Suppressor macrophage treated with lipopolysaccharide for 1 hour (primary cell): ENCODE results near the gene GBP5.
"Not testable (repeated sequence)": the region's sequence is repeated elsewhere in the genome, so short reads cannot be mapped to it uniquely, and the experiment has no call there.

Experiments used
- DNase-seq, 3 donors: peaks; one replicate each; pipeline ENCODE4 v3.0.0-alpha.2; 2020 to 2022

The GBP5 gene

GRCh38 chr1:89272269-89273041 is at the start of gene GBP5:
Gene GBP5, minus strand, starts transcription at chr1:89272860. Its CDS starts 3,305 bp downstream, at chr1:89269555.
- DNase-seq: peak; percentile 73 to 86 (median 84)

GRCh38 chr1:89322402-89322801 is 49.7 kb upstream of the GBP5 start:
- DNase-seq: no peak

GRCh38 chr1:89312572-89312971 is 39.9 kb upstream of the GBP5 start:
- DNase-seq: peak in 1 of 3 donors; percentile 25

DNA sequence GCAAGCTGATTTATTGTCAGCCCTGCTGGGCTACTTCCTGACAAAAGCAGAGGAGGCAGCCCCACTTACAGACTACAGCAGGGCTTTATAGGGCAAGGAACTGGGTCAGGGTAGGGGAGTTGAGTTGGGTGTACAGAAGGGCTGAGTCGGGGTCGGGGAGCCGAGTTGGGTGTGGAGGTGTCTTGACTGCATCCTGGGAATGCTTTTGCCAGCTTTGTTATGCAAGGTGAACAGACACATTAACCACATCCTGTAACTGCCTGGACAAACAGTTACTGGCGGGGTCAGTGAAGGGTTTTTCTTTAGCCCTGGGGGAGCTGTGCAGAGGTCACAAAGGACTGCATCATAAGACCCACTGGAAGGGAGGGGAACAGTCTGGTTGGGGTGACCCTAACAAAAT is 39.1 kb upstream of the GBP5 start:
- DNase-seq: no peak

DNA sequence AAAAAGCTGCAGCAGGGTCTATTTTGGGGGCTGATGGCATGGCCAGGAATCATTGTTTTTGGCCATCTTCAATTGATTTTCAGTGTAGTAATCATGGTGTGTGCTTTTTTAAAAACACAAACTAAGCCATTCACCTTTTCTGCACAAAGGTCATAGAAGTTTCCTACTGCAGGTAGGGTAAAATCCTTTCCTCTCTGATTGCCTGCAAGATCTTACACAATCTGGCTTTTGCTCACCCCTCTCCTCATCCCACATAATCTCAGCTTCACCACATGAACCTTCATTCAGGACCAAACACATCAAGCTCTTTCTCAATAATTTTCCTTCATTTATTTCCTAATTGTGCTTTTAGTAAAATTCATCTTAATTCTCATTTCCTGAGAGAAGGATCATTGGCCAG is 38.3 kb upstream of the GBP5 start:
- DNase-seq: no peak

DNA sequence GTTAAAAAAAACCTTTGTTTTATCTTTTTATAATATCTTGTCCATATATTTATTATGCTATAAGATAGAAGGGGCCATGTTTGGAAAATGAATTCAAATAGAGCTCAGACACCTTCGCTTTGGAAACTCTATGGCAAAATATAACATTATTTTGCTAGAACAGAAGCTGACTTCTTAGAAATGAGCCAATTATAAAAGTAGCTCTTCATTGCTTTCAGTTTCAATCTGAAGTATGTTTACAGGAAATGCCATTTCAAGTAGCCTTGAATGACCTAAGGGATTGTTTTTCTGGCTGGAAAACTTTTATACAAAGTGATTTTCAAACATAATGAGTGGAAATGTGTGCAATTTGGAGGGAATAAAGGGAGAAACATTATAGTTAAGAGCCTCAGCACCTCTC is 37.8 kb upstream of the GBP5 start:
- DNase-seq: peak; percentile 44 to 91 (median 67)

- no peak for DNase-seq
Observed at GRCh38 chr1:89309828-89310227, 37.2 kb upstream of the GBP5 start.

- no peak for DNase-seq
Observed at GRCh38 chr1:89306273-89306672, 33.6 kb upstream of the GBP5 start.

DNA sequence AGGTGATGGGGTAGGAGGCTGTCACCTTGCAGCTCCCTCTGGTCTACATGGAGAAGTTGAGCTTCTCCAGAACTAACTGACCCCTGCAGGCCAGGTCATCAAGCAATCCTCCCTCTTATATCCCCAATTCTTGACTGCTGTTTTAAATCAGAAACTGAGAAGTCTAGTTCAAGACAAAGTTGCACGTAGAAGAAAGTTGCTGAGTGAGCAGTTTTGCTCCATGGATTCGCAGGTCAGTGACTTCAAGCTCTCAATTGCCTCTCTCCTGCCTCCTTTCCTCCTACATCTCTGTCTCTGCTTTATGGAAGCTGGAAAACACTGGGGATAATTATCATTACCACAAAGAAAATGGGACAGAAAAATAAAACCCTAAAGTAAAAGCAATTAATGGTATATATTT is 32.8 kb upstream of the GBP5 start:
- no peak for DNase-seq

DNA sequence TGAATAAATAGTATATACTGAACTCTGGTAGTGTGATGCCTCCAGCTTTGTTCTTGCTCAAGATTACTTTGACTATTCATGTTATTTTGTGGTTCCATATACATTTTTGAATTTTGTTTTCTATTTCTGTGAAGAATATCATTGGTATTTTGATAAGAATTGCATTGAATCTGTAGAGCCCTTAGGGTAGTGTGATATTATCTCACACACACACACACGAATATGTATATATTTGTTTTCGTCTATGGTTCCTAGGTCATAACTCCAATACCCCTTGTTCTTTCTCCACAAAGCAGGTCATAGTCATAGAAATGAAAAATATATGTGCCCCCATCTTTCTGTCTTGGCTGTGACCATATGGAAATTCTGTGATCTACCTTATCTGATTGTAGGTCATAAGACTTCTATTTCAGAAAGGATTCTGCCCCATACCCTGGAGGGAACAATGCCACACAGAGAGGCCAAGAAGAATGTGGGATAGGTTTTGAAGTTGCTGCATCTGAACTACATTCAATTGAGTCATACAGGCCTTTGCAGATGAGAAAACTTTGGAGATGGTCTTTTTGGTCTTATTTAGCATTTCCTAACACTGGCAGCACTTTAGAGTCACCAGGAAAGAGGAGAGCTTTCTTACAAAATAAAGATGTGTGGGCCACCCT is 32.0 kb upstream of the GBP5 start:
- no peak for DNase-seq

DNA sequence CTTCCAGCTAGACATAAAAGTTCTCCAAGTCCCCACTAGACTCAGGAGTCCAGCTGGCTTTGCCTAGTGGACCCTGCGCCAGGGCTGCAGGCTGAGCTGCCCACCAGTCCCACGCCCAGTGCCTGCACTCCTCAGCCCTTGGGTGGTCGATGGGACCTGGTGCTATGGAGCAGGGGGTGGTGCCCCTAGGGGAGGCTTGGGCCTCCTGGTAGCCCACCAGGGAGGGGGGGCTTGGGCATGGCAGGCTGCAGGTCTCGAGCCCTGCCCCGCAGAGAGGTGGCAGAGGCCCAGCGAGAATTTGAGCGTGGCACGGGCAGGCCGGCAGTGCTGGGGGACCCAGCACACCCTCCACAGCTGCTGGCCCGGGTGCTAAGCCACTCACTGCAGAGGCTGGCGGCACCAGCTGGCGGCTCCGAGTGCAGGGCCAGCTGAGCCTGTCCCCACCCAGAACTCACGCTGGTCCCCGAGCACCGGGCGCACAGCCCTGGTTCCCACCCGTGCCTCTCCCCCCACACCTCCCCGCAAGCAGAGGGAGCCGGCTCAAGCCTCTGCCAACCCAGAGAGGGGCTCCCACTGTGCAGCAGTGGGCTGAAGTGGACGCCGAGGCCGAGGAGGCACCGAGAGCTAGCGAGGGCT is 30.2 kb upstream of the GBP5 start:
- no peak for DNase-seq

DNA sequence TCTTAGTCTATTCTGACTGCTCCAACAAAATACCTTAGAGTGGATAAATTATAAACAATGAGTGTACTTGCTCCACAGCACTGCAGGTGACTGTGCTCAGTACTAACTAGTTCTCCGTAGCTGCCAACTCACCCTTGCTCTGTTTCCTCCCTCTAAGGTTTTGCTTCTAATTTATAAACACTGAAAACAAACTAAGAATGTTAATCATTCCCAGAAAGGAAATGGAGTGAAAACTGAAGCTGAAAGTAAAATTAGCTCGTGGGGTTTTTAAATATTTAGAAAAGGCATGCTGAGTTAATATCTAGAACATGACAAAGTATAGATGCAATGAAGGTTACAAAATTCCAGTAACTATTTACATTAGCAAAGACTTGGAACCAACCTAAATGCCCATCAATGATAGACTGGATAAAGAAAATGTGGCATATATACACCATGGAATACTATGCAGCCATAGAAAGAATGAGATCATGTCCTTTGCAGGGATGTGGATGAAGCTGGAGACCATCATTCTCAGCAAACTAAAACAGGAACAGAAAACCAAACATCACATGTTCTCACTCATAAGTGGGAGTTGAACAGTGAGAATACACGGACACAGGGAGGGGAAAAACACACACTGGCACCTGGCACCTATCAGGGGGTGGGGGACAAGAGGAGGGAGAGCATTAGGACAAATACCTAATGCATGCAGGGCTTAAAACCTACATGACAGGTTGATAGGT is 27.2 kb upstream of the GBP5 start:
- not testable (repeated sequence) for DNase-seq

DNA sequence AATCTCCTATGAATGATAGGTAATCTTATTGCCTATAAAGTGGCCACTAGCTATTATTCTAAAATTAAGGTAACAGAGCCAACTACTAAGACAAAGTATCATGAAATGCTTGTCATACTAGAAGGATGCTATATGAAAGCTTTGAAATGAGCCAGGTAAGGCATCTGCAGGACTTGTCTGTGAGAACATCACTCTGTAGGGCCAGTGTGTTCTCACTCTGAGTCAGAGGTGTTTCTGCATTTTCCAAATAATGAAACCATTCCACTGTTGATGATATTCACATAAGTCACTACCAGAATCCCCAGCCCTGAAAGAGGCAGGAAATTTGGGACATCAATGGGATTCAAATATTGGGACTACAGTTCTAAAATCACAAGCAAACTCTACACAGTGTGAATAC is 25.8 kb upstream of the GBP5 start:
- DNase-seq: peak in 1 of 3 donors; percentile 34

DNA sequence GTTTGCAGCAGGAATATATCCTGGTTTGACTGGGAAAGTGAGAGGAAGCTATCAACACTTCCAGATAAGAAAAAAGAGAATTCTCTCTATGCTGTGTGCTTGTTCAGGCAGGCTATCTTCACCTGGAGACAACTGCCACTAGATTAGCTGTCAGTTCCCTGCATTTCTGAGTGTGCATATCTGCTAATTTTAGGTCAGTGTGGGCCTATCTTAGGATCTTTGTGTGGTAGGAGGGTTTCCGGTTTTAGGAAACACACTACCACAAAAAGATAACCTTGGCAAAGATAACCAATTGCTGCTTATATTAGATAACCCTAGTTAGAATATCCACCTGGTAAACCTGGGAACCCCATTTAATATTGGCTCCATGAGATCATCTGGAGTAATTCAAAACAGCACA is 22.5 kb upstream of the GBP5 start:
- no peak for DNase-seq

DNA sequence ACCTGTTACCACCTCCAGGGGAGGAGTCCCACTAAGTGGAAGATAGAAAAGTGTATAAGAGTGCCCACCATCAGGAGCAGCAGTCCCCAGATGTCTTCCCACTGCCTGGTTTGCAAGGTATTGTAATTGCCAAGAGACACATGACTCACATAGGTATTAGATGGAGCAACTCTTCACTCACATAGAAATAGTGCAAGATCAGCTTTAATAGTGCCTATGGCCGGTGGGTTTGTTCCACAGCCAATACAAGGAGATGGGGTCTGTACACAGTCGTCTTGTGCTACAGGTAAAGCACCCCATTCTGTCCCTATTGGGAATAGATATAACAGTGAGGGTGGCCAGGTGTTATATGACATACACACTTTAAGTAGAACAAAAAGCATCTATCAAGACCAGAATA is 18.6 kb upstream of the GBP5 start:
- no peak for DNase-seq

- DNase-seq: no peak
Observed at GRCh38 chr1:89288051-89288340, 15.3 kb upstream of the GBP5 start.

- DNase-seq: no peak
Observed at GRCh38 chr1:89287181-89288050, 14.8 kb upstream of the GBP5 start.

GRCh38 chr1:89286549-89287180 is 14.0 kb upstream of the GBP5 start:
- DNase-seq: peak; percentile 31 to 86 (median 54)

- DNase-seq: no peak
Observed at GRCh38 chr1:89285745-89286380, 13.2 kb upstream of the GBP5 start.

DNA sequence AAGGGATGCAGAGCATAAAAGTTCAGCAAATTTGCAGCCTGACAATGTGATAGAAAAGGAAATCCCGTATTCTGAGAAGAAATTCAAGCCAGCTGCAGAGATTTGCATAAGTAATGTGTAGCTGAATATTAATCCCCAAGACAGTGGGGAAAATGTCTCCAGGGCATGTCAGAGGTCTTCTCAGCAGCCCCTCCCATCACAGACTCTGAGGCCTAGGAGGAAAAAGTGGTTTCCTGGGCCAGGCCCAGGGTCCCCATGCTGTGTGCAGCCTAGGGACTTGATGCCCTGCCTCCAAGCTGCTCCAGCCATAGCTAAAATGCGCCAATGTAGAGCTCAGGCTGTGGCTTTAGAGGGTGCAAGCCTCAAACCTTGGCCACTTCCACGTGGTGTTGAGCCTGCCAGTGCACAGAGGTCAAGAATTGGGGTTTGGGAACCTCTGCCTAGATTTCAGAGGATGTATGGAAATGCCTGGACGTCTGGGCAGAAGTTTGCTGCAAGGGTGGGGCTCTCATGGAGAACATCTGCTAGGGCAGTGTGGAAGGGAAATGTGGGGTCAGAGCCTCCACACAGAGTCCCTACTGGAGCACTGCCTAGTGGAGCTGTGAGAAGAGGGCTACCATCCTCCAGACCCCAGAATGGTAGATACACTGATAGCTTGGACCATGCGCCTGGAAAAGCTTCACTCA is 11.6 kb upstream of the GBP5 start:
- DNase-seq: not testable (repeated sequence)

- DNase-seq: peak; percentile 21 to 79 (median 51)
Observed at GRCh38 chr1:89280766-89281165, 8.1 kb upstream of the GBP5 start.
